ENCODE results near the gene STK32B.

DNA sequence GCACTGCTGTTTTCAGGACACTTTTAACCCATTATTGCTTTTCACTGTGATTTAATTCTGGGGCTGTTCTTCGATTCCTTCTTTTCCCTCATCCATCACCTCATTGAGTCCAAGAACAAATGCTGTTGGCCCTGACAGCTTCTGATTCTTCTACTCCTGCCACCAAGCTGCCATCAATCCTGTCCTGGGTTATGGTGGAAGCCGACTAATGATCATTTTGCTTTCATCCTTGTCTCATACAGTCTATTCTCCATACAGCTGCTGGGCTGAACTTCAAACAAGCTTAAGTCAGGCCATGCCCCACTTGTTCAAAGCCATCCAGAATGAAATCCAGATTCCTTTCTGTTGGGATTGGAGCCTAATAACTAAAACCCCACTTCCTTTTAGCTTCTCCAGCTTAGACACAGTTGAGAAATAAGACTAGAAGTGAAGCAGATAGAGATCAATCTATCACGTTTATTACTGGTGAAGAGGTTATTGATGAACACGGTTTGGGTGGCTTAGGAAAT, 161.9 kb downstream of the STK32B start:
- TF ChIP-seq, protein P1, sequence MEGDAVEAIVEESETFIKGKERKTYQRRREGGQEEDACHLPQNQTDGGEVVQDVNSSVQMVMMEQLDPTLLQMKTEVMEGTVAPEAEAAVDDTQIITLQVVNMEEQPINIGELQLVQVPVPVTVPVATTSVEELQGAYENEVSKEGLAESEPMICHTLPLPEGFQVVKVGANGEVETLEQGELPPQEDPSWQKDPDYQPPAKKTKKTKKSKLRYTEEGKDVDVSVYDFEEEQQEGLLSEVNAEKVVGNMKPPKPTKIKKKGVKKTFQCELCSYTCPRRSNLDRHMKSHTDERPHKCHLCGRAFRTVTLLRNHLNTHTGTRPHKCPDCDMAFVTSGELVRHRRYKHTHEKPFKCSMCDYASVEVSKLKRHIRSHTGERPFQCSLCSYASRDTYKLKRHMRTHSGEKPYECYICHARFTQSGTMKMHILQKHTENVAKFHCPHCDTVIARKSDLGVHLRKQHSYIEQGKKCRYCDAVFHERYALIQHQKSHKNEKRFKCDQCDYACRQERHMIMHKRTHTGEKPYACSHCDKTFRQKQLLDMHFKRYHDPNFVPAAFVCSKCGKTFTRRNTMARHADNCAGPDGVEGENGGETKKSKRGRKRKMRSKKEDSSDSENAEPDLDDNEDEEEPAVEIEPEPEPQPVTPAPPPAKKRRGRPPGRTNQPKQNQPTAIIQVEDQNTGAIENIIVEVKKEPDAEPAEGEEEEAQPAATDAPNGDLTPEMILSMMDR (IDR thresholded peaks at IDR 0.05; ENCODE audit: low read depth, low read length, missing input control): no peak
- TF ChIP-seq TAF1 (conservative IDR thresholded peaks at IDR 0.05) (no peak), YY1 (IDR thresholded peaks at IDR 0.05) (no peak), JUND (IDR thresholded peaks at IDR 0.05) (no peak), GABPA (IDR thresholded peaks at IDR 0.05 in 1 of 2, conservative IDR thresholded peaks at IDR 0.05 in 1 of 2) (no peak), SP1 (IDR thresholded peaks at IDR 0.05) (no peak), RAD21 (IDR thresholded peaks at IDR 0.05) (no peak), FOXA1 (IDR thresholded peaks at IDR 0.05) (no peak), HNF4G (IDR thresholded peaks at IDR 0.05) (no peak), RXRA (IDR thresholded peaks at IDR 0.05) (no peak), FOXA2 (IDR thresholded peaks at IDR 0.05) (no peak)
- TF ChIP-seq, protein P2, sequence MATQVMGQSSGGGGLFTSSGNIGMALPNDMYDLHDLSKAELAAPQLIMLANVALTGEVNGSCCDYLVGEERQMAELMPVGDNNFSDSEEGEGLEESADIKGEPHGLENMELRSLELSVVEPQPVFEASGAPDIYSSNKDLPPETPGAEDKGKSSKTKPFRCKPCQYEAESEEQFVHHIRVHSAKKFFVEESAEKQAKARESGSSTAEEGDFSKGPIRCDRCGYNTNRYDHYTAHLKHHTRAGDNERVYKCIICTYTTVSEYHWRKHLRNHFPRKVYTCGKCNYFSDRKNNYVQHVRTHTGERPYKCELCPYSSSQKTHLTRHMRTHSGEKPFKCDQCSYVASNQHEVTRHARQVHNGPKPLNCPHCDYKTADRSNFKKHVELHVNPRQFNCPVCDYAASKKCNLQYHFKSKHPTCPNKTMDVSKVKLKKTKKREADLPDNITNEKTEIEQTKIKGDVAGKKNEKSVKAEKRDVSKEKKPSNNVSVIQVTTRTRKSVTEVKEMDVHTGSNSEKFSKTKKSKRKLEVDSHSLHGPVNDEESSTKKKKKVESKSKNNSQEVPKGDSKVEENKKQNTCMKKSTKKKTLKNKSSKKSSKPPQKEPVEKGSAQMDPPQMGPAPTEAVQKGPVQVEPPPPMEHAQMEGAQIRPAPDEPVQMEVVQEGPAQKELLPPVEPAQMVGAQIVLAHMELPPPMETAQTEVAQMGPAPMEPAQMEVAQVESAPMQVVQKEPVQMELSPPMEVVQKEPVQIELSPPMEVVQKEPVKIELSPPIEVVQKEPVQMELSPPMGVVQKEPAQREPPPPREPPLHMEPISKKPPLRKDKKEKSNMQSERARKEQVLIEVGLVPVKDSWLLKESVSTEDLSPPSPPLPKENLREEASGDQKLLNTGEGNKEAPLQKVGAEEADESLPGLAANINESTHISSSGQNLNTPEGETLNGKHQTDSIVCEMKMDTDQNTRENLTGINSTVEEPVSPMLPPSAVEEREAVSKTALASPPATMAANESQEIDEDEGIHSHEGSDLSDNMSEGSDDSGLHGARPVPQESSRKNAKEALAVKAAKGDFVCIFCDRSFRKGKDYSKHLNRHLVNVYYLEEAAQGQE (IDR thresholded peaks at IDR 0.05): no peak
- TF ChIP-seq, protein P3, sequence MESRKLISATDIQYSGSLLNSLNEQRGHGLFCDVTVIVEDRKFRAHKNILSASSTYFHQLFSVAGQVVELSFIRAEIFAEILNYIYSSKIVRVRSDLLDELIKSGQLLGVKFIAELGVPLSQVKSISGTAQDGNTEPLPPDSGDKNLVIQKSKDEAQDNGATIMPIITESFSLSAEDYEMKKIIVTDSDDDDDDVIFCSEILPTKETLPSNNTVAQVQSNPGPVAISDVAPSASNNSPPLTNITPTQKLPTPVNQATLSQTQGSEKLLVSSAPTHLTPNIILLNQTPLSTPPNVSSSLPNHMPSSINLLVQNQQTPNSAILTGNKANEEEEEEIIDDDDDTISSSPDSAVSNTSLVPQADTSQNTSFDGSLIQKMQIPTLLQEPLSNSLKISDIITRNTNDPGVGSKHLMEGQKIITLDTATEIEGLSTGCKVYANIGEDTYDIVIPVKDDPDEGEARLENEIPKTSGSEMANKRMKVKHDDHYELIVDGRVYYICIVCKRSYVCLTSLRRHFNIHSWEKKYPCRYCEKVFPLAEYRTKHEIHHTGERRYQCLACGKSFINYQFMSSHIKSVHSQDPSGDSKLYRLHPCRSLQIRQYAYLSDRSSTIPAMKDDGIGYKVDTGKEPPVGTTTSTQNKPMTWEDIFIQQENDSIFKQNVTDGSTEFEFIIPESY (IDR thresholded peaks at IDR 0.05): no peak
- TF ChIP-seq, protein P4, sequence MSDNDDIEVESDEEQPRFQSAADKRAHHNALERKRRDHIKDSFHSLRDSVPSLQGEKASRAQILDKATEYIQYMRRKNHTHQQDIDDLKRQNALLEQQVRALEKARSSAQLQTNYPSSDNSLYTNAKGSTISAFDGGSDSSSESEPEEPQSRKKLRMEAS (IDR thresholded peaks at IDR 0.05): no peak

All from liver (tissue), 3 donors.